GM23338 (cell line): Measurements from ENCODE around the gene NPHP4. TPM values are rescaled to one million over a fixed set of nuclear protein-coding genes. Genes with fewer than 3 reads are reported as not detected.
"Not testable (repeated sequence)": the region's sequence is repeated elsewhere in the genome, so short reads cannot be mapped to it uniquely, and the experiment has no call there.

ENCODE experiments used
- ATAC-seq: fragments of 200-7000 bp; cut with Tn5 transposase; 3 replicates; pipeline ENCODE4 v1.9.1; 2020
- DNase-seq: peaks from one replicate; pipeline ENCODE4 v3.0.0-alpha.2; 2015; ENCODE audit warnings: low spot score
- H2AFZ ChIP-seq: fragments of 200-600 bp; sonication (generic); 2 replicates; pipeline ENCODE4 v1.8.0; 2016; ENCODE audit warnings: antibody characterized with exemption, mild to moderate bottlenecking, moderate library complexity
- H3F3A ChIP-seq: fragments of 200-600 bp; sonication (generic); replicated peaks from 2 replicates; pipeline ENCODE4 v1.8.0; 2017; ENCODE audit warnings: antibody characterized with exemption, mixed run types, low read depth
- H3K27ac ChIP-seq: fragments of 200-600 bp; sonication (generic); 2 replicates; pipeline ENCODE4 v1.6.1; 2016; ENCODE audit warnings: low read depth
- H3K27me3 ChIP-seq: fragments of 200-600 bp; sonication (generic); 2 replicates; pipeline ENCODE4 v1.8.0; 2016; ENCODE audit warnings: mild to moderate bottlenecking, mixed run types, moderate library complexity; ENCODE audit not compliant: insufficient read depth
- H3K36me3 ChIP-seq: fragments of 200-600 bp; sonication (generic); 2 replicates; pipeline ENCODE4 v1.8.0; 2016; ENCODE audit warnings: mild to moderate bottlenecking; ENCODE audit not compliant: insufficient read depth
- H3K4me1 ChIP-seq: fragments of 200-600 bp; sonication (generic); 2 replicates; pipeline ENCODE4 v1.8.0; 2016; ENCODE audit warnings: mild to moderate bottlenecking, moderate library complexity; ENCODE audit not compliant: insufficient read depth
- H3K4me2 ChIP-seq: fragments of 200-600 bp; sonication (generic); 2 replicates; pipeline ENCODE4 v1.7.1; 2017; ENCODE audit warnings: mixed run types
- H3K4me3 ChIP-seq: fragments of 200-600 bp; sonication (generic); 2 replicates; pipeline ENCODE4 v1.6.1; 2016; ENCODE audit warnings: mixed run types
- H3K79me2 ChIP-seq: fragments of 200-600 bp; sonication (generic); replicated peaks from 2 replicates; pipeline ENCODE4 v1.8.0; 2017; ENCODE audit warnings: mild to moderate bottlenecking; ENCODE audit not compliant: insufficient read depth
- H3K9me2 ChIP-seq: fragments of 200-600 bp; sonication (generic); 2 replicates; pipeline ENCODE4 v1.8.0; 2017; ENCODE audit not compliant: insufficient read depth
- H4K20me1 ChIP-seq: fragments of 200-600 bp; sonication (generic); replicated peaks from 2 replicates; pipeline ENCODE4 v1.8.0; 2017; ENCODE audit warnings: mild to moderate bottlenecking; ENCODE audit not compliant: insufficient read depth
- H3K27ac Mint-ChIP-seq: 2 replicates; pipeline ENCODE4 v1.8.0; 2020; ENCODE audit warnings: inconsistent platforms, mild to moderate bottlenecking, moderate library complexity, mixed read lengths
- H3K27me3 Mint-ChIP-seq: 3 replicates; pipeline ENCODE4 v1.8.0; 2022; ENCODE audit warnings: low read depth, mild to moderate bottlenecking, moderate library complexity, mixed read lengths, inconsistent platforms; ENCODE audit not compliant: insufficient read depth, poor library complexity
- H3K36me3 Mint-ChIP-seq: 3 replicates; pipeline ENCODE4 v1.8.0; 2021; ENCODE audit warnings: low read depth, mild to moderate bottlenecking, inconsistent platforms, moderate library complexity, mixed read lengths
- H3K4me1 Mint-ChIP-seq: 3 replicates; pipeline ENCODE4 v1.8.0; 2020; ENCODE audit warnings: mild to moderate bottlenecking, inconsistent platforms, mixed read lengths
- H3K4me3 Mint-ChIP-seq: 3 replicates; pipeline ENCODE4 v1.8.0; 2021; ENCODE audit warnings: moderate library complexity, mild to moderate bottlenecking, inconsistent platforms, mixed read lengths
- H3K9me3 Mint-ChIP-seq: 3 replicates; pipeline ENCODE4 v1.8.0; 2020; ENCODE audit warnings: moderate library complexity, mild to moderate bottlenecking, inconsistent platforms, mixed read lengths
- EZH2phosphoT487 ChIP-seq: fragments of 200-600 bp; sonication (generic); IDR thresholded peaks from one replicate; pipeline ENCODE4 v1.8.1; 2018; ENCODE audit warnings: antibody characterized with exemption; ENCODE audit not compliant: unreplicated experiment
- JUNB ChIP-seq: IDR thresholded peaks from one replicate; pipeline ENCODE4 v1.6.1; 2016; ENCODE audit warnings: antibody characterized with exemption; ENCODE audit not compliant: unreplicated experiment
- NANOG ChIP-seq: IDR thresholded peaks from 2 replicates; pipeline ENCODE4 v1.6.1; 2016; ENCODE audit warnings: antibody characterized with exemption, borderline replicate concordance
- POLR2AphosphoS5 ChIP-seq: IDR thresholded peaks from 2 replicates; pipeline ENCODE4 v1.6.1; 2016; ENCODE audit warnings: antibody characterized with exemption, low read depth
- polyA plus RNA-seq: library from polyadenylated mRNA; unstranded; fragments of >200 nt; fragmentation: Nextera tagmentation; extraction: Ambion mirVana; gene quantifications from 2 replicates; pipeline ENCODE4 v1.2.1, GENCODE V29; 2016
- total RNA-seq: library from RNA; depleted of rRNA; stranded (reverse); fragments of >200 nt; shearing (Covaris generic); gene quantifications from 2 replicates; pipeline ENCODE4 v1.2.3, GENCODE V29; 2014
- TF ChIP-seq, protein P1 (sequence below): IDR thresholded peaks from one replicate; pipeline ENCODE4 v1.6.1; 2018; ENCODE audit warnings: antibody characterized with exemption; ENCODE audit not compliant: unreplicated experiment
- TF ChIP-seq, protein P2 (sequence below): fragments of 250-450 bp; sonication (Bioruptor Pico); IDR thresholded peaks from 2 replicates; pipeline ENCODE4 v1.5.0; 2020; ENCODE audit warnings: mild to moderate bottlenecking, moderate library complexity
- TF ChIP-seq, protein P3 (sequence below): IDR thresholded peaks from 2 replicates; pipeline ENCODE4 v1.6.1; 2016; ENCODE audit warnings: antibody characterized with exemption

NPHP4 gene
- total and polyA plus RNA-seq, 2 experiments from 2014 or later, result 2.5 to 12.4 TPM

DNA sequence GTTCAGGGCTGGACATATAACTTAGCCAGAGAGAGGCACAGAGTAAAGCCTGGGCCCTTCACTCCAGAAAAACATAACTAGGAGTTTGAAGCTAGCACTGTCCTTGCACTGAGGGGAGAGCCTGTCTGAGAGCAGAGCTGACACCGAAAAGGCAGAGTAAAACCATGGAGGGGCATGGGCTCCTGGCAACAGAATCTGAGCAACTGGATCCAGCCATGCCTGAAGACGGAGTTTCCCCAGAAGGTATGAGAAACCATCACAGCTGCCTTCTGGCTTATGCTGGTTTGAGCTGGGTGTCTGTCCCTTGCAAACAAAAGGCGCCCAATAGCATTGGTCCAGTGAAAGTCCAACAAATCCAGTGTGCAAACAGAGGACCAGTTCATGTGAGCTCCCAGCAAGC is 137.5 kb downstream of the NPHP4 start:
- H3F3A ChIP-seq, result no peaks in the 10 kb centered on the region
- Mint-ChIP-seq H3K27me3 (peaks cover 4% of the 10 kb centered on the region), H3K9me3 (no peaks in the 10 kb centered on the region; the same call in 2 of the 3 replicates), H3K36me3 (peaks cover 4% of the 10 kb centered on the region; the same call in 1 of the 3 replicates), H3K4me1 (peaks cover 10% of the 10 kb centered on the region; the same call in 2 of the 3 replicates), H3K4me3 (no peak overlapping the region), H3K27ac (no peak overlapping the region)
- TF ChIP-seq NANOG, result no peak
- no peak for TF ChIP-seq JUNB
- TF ChIP-seq, protein P1, sequence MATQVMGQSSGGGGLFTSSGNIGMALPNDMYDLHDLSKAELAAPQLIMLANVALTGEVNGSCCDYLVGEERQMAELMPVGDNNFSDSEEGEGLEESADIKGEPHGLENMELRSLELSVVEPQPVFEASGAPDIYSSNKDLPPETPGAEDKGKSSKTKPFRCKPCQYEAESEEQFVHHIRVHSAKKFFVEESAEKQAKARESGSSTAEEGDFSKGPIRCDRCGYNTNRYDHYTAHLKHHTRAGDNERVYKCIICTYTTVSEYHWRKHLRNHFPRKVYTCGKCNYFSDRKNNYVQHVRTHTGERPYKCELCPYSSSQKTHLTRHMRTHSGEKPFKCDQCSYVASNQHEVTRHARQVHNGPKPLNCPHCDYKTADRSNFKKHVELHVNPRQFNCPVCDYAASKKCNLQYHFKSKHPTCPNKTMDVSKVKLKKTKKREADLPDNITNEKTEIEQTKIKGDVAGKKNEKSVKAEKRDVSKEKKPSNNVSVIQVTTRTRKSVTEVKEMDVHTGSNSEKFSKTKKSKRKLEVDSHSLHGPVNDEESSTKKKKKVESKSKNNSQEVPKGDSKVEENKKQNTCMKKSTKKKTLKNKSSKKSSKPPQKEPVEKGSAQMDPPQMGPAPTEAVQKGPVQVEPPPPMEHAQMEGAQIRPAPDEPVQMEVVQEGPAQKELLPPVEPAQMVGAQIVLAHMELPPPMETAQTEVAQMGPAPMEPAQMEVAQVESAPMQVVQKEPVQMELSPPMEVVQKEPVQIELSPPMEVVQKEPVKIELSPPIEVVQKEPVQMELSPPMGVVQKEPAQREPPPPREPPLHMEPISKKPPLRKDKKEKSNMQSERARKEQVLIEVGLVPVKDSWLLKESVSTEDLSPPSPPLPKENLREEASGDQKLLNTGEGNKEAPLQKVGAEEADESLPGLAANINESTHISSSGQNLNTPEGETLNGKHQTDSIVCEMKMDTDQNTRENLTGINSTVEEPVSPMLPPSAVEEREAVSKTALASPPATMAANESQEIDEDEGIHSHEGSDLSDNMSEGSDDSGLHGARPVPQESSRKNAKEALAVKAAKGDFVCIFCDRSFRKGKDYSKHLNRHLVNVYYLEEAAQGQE, result no peak
- no peak for TF ChIP-seq EZH2phosphoT487
- TF ChIP-seq, protein P2, sequence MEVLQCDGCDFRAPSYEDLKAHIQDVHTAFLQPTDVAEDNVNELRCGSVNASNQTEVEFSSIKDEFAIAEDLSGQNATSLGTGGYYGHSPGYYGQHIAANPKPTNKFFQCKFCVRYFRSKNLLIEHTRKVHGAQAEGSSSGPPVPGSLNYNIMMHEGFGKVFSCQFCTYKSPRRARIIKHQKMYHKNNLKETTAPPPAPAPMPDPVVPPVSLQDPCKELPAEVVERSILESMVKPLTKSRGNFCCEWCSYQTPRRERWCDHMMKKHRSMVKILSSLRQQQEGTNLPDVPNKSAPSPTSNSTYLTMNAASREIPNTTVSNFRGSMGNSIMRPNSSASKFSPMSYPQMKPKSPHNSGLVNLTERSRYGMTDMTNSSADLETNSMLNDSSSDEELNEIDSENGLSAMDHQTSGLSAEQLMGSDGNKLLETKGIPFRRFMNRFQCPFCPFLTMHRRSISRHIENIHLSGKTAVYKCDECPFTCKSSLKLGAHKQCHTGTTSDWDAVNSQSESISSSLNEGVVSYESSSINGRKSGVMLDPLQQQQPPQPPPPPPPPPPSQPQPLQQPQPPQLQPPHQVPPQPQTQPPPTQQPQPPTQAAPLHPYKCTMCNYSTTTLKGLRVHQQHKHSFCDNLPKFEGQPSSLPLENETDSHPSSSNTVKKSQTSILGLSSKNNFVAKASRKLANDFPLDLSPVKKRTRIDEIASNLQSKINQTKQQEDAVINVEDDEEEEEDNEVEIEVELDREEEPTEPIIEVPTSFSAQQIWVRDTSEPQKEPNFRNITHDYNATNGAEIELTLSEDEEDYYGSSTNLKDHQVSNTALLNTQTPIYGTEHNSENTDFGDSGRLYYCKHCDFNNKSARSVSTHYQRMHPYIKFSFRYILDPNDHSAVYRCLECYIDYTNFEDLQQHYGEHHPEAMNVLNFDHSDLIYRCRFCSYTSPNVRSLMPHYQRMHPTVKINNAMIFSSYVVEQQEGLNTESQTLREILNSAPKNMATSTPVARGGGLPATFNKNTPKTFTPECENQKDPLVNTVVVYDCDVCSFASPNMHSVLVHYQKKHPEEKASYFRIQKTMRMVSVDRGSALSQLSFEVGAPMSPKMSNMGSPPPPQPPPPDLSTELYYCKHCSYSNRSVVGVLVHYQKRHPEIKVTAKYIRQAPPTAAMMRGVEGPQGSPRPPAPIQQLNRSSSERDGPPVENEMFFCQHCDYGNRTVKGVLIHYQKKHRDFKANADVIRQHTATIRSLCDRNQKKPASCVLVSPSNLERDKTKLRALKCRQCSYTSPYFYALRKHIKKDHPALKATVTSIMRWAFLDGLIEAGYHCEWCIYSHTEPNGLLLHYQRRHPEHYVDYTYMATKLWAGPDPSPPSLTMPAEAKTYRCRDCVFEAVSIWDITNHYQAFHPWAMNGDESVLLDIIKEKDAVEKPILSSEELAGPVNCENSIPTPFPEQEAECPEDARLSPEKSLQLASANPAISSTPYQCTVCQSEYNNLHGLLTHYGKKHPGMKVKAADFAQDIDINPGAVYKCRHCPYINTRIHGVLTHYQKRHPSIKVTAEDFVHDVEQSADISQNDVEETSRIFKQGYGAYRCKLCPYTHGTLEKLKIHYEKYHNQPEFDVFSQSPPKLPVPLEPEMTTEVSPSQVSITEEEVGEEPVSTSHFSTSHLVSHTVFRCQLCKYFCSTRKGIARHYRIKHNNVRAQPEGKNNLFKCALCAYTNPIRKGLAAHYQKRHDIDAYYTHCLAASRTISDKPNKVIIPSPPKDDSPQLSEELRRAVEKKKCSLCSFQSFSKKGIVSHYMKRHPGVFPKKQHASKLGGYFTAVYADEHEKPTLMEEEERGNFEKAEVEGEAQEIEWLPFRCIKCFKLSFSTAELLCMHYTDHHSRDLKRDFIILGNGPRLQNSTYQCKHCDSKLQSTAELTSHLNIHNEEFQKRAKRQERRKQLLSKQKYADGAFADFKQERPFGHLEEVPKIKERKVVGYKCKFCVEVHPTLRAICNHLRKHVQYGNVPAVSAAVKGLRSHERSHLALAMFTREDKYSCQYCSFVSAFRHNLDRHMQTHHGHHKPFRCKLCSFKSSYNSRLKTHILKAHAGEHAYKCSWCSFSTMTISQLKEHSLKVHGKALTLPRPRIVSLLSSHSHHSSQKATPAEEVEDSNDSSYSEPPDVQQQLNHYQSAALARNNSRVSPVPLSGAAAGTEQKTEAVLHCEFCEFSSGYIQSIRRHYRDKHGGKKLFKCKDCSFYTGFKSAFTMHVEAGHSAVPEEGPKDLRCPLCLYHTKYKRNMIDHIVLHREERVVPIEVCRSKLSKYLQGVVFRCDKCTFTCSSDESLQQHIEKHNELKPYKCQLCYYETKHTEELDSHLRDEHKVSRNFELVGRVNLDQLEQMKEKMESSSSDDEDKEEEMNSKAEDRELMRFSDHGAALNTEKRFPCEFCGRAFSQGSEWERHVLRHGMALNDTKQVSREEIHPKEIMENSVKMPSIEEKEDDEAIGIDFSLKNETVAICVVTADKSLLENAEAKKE (CRISPR knock-in tag), result no peak
- TF ChIP-seq, protein P3, sequence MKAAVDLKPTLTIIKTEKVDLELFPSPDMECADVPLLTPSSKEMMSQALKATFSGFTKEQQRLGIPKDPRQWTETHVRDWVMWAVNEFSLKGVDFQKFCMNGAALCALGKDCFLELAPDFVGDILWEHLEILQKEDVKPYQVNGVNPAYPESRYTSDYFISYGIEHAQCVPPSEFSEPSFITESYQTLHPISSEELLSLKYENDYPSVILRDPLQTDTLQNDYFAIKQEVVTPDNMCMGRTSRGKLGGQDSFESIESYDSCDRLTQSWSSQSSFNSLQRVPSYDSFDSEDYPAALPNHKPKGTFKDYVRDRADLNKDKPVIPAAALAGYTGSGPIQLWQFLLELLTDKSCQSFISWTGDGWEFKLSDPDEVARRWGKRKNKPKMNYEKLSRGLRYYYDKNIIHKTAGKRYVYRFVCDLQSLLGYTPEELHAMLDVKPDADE, result no peak
- no peak for TF ChIP-seq POLR2AphosphoS5
- no peaks in the 10 kb centered on the region for H3K9me2 ChIP-seq
- H3K79me2 ChIP-seq, result no peaks in the 10 kb centered on the region
- H3K4me1 ChIP-seq, result no peaks in the 10 kb centered on the region
- DNase-seq, result no peak
- no peaks in the 10 kb centered on the region for H3K36me3 ChIP-seq
- no peak for ATAC-seq
- no peak overlapping the region for H2AFZ ChIP-seq
- H3K27ac ChIP-seq, result no peak overlapping the region
- H4K20me1 ChIP-seq, result no peaks in the 10 kb centered on the region
- no peak overlapping the region for H3K4me2 ChIP-seq
- no peak overlapping the region for H3K4me3 ChIP-seq
- no peaks in the 10 kb centered on the region for H3K27me3 ChIP-seq

DNA sequence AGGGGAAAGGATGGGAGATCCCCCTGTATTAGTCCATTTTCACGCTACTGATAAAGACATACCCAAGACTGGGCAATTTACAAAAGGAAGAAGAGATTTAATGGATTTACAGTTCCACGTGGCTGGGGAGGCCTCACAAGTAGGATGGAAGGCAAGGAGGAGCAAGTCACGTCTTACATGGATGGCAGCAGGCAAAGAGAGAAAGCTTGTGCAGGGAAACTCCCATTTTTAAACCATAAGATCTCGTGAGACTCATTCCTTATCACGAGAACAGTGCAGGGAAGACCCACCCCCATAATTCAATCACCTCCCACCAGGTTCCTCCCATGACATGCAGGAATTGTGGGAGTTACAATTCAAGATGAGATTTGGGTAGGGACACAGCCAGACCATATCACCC is 138.4 kb downstream of the NPHP4 start:
- peaks cover 10% of the 10 kb centered on the region; the same call in 2 of the 3 replicates for H3K4me1 Mint-ChIP-seq
- H3K4me3 Mint-ChIP-seq, H3K27me3 Mint-ChIP-seq, H3K9me2 ChIP-seq, H3K27ac ChIP-seq, H3K36me3 Mint-ChIP-seq, H3K36me3 ChIP-seq, H3K27ac Mint-ChIP-seq, H3K27me3 ChIP-seq, H4K20me1 ChIP-seq, H3K79me2 ChIP-seq, H3K9me3 Mint-ChIP-seq, ATAC-seq, H3F3A ChIP-seq, H2AFZ ChIP-seq, H3K4me1 ChIP-seq, H3K4me2 ChIP-seq, DNase-seq, H3K4me3 ChIP-seq: not testable (repeated sequence)
